SK-N-MC (cell line): ENCODE results near the gene KCNG2.

Source experiments
- DNase-seq: peaks from one replicate; pipeline ENCODE4 v3.0.0-alpha.2; 2011; ENCODE audit warnings: low read depth, low spot score
- H3K27ac ChIP-seq: fragments of 200-600 bp; sonication (generic); 2 replicates; pipeline ENCODE4 v1.5.1; 2016; ENCODE audit warnings: mixed run types
- H3K36me3 ChIP-seq: fragments of 200-600 bp; sonication (generic); 2 replicates; pipeline ENCODE4 v1.6.1; 2017; ENCODE audit warnings: antibody characterized with exemption, low read length, mixed read lengths; ENCODE audit not compliant: insufficient read depth
- H3K4me3 ChIP-seq: fragments of 200-600 bp; sonication (generic); 2 replicates; pipeline ENCODE4 v1.5.1; 2016
- H3K9ac ChIP-seq: fragments of 200-600 bp; sonication (generic); 2 replicates; pipeline ENCODE4 v1.8.0; 2017; ENCODE audit warnings: mixed run types, mixed read lengths; ENCODE audit not compliant: insufficient read length
- H3K9me3 ChIP-seq: fragments of 200-600 bp; sonication (generic); 2 replicates; pipeline ENCODE4 v1.6.1; 2017; ENCODE audit warnings: low read depth, mild to moderate bottlenecking, antibody characterized with exemption, low read length, moderate library complexity, mixed read lengths
- EZH2 ChIP-seq: fragments of 200-600 bp; sonication (generic); IDR thresholded peaks from one replicate; pipeline ENCODE4 v1.6.1; 2017; ENCODE audit warnings: antibody characterized with exemption
- FOXP2 ChIP-seq: optimal IDR thresholded peaks from 2 replicates; pipeline ENCODE3; 2011; ENCODE audit warnings: mild to moderate bottlenecking, moderate library complexity; ENCODE audit not compliant: insufficient read depth; ENCODE audit errors: extremely low read length, control extremely low read depth
- POLR2AphosphoS5 ChIP-seq: IDR thresholded peaks from 2 replicates; pipeline ENCODE4 v1.6.1; 2012; ENCODE audit warnings: mild to moderate bottlenecking, low read depth, low read length, borderline replicate concordance

KCNG2 gene

DNA sequence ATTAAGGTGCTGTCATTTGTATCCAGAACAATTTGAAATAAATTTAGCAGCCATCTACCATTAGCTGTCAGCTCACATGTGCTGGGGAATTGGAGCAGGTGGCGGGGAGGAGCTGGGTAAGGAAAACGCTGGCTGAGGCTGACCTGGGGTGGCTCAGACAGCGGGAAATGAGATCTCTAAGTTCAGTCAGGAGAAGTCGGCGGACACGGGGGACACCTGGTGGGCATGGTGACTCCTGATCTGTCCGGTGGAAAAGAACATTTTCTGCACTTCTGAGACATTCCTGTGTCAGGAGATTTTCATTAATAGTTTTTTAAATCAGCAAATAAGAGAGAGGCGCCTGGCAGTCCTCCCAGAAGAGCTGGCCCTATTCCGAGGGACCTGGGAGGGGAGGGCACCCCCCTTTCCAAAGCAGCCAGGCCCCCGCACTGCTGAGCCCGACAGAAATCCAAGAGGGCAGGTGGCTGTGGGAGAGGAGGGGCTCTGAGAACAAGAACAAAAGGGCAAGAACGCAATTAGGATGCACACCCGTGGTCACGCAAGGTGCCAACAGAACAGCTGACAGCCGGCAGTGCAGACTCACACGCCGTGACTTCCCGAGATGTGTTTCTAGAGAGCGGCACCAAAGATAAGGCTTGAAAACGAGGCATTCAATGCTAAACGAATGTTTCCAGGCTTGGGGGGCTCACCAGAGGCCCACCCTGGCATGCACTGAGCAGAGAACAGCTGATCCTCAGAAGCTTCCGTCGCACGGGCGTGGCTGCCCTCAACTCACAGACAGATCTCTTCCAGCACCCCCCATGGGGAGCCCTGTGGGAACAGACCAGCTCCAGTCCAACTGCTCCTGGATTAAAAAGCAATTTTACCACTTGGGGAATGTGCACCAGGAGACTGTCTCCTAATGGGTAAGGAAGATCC is 127.3 kb downstream of the KCNG2 start:
- Histone ChIP-seq H3K9me3 (peaks cover 6% of the 10 kb centered on the region; the same call in 1 of the 2 replicates), H3K36me3 (peaks cover 14% of the 10 kb centered on the region), H3K4me3 (no peak overlapping the region), H3K27ac (no peak overlapping the region), H3K9ac (no peak overlapping the region)
- no peak for DNase-seq
- TF ChIP-seq EZH2 (no peak), POLR2AphosphoS5 (no peak), FOXP2 (no peak)

DNA sequence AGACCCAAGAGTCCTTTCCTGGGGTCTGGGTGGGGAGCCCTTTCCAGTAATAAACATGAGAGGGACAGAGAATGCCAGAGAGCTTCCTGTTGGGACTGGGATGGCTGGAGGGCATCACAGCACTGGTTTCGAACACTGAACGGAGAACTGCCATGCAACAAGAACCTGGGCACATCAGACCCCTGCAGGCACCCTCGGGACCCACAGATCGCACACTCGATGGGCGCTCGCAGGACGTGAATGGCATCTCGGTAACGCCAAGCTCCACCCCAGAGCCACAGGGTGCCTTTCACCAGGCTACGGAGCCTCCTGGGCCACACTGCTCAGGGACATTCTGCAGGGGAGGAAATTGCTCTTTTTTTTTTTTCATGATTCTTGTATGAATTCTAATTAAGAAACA is 128.6 kb downstream of the KCNG2 start:
- H3K9me3 ChIP-seq = peaks cover 6% of the 10 kb centered on the region; the same call in 1 of the 2 replicates
- no peak for TF ChIP-seq POLR2AphosphoS5
- TF ChIP-seq EZH2 = no peak
- no peak for TF ChIP-seq FOXP2
- no peak overlapping the region for H3K9ac ChIP-seq
- H3K27ac ChIP-seq = no peak overlapping the region
- DNase-seq = no peak
- no peak overlapping the region for H3K4me3 ChIP-seq
- peaks cover 14% of the 10 kb centered on the region for H3K36me3 ChIP-seq

DNA sequence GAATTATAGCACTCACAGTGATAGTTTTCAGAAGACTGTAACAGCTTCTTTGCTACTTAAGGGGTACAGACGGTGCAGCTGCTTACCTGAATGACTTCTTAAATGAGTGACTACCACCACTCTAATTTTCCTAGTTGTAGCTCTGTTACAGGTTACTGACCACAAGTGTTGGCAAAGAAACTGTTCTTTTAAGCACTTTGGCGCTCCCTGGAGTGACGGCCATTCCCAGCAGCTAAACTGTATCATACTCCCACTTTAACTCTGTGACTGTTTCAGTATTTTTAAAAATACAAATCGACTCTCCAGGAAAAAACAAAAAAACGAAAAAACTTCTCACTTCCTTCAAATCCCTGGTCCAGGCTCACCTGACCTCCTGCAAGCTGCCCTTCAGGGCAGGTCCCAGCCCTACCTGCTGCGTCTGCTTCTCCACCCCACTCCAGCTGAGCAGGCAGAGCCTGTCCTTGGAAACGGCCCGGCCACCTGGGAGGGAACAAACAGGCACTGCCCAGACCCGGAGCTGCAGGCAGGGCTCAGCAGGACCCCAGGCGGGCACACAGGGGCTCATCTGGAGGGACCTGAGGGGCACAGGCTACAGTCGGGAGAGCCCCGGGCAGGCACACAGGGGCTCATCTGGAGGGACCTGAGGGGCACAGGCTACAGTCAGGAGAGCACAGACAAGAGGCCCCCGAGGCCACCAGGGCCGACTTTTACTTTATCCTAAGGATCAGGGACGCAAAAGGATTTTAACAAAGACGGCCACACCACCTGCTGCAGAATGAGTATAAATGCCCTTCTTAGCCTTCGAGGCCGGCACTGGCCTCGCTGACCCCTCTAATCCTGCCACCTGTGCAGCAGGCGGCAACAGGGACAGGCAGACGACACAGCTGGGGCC is 129.2 kb downstream of the KCNG2 start:
- TF ChIP-seq POLR2AphosphoS5 (no peak), FOXP2 (no peak), EZH2 (no peak)
- Histone ChIP-seq H3K9me3 (peaks cover 6% of the 10 kb centered on the region; the same call in 1 of the 2 replicates), H3K27ac (no peak overlapping the region), H3K4me3 (no peak overlapping the region), H3K36me3 (peaks cover 14% of the 10 kb centered on the region), H3K9ac (no peak overlapping the region)
- no peak for DNase-seq

DNA sequence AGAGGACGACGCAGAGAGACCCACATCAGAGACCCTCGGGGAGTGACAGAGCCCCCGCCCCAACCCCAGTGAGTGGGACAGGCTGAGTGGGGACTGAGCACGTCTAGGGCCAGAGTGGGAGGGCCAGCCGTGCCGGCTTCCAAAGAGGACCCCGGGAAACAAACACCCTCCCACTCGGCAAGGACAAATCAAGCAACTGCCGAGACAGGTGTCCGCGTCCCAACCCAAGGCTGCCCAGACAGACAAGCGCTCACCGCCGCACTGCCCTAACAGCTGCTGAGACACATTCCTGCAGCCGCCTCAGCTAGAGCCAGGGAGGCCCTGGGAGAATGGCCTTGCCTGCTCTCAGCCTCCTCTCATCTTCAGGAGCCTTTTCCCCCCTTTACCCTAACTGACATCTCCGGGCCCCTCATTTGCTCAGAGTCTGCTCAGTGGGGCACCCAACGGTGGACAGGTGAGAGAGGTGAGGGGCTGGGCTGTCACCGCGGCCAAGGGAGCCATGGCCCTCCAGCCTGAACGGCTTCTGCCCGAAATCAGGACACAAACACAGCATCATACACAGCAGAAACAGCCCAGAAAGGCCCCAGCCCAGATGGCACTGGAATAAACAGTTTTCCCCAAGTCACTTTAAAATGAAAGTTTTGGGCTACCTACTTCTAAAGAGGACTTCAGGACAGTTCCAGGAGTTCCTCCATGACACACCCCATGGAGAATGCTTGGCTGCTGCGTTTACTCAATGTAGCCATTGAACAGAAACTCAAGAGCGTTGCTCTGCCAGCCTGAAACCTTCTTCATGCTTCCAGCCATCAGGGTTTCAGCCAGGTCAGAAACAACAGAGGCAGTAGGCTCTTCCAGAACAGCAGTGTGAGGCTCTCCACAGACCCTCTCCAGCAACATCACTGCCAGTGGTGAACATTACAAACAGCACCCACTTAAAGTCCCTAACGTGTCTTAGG is 130.1 kb downstream of the KCNG2 start:
- Histone ChIP-seq H3K9ac (no peak overlapping the region), H3K4me3 (no peak overlapping the region), H3K9me3 (peaks cover 11% of the 10 kb centered on the region; the same call in 1 of the 2 replicates), H3K36me3 (peaks cover 14% of the 10 kb centered on the region), H3K27ac (no peak overlapping the region)
- no peak for DNase-seq
- no peak for TF ChIP-seq EZH2
- TF ChIP-seq POLR2AphosphoS5 = no peak
- no peak for TF ChIP-seq FOXP2

DNA sequence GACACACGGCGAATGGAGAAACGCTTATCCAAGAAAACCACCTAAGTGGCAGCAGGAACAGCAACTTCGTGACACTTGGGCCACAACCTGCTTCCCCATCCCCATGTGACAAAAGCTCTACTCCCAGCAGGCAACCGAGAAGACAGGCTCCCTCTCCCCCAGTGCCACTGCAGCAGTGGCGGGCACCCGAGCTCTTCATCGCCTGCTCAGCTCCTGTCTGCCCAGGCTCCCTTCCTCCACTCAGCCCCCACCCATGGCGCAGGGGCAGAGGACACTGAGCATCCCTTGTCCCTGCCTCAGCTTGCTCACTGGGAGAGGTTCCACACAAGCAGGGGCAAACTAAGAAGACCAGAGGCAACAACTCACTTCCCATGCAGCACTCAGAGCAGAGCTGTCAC is 130.8 kb downstream of the KCNG2 start:
- peaks cover 11% of the 10 kb centered on the region; the same call in 1 of the 2 replicates for H3K9me3 ChIP-seq
- no peak overlapping the region for H3K9ac ChIP-seq
- DNase-seq = no peak
- peaks cover 16% of the 10 kb centered on the region for H3K36me3 ChIP-seq
- H3K27ac ChIP-seq = no peak overlapping the region
- TF ChIP-seq EZH2 = no peak
- no peak for TF ChIP-seq FOXP2
- no peak for TF ChIP-seq POLR2AphosphoS5
- H3K4me3 ChIP-seq = no peak overlapping the region

DNA sequence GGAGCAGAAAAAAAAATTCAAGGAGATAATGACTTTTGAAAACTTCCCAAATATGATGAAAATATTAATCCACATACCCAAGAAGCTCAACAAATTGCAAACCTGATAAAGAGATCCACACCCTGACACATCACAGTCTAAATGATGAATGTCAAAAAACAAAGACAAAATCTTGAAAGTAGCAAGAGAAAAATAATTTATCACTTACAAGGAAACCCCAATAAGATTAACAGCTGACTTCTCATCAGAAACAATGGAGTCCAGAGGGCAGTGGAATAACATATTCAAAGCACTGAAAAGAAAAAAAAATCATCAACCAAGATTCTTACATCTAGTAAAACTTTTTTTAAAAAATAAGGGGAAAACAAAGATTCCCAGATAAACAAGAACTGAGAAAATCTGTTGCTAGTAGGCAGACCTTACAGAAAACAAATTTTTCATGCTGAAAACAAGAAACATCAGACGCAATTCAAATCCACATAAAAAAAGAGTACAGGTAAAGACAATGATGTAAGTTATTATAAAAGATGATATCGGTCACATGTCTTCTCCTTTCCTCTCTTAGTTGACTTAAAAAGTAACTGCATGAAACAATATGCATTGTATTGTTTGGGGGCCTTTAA is 132.4 kb downstream of the KCNG2 start:
- TF ChIP-seq POLR2AphosphoS5 (no peak), EZH2 (no peak), FOXP2 (no peak)
- Histone ChIP-seq H3K27ac (no peak overlapping the region), H3K9me3 (peaks cover 11% of the 10 kb centered on the region; the same call in 1 of the 2 replicates), H3K36me3 (peaks cover 17% of the 10 kb centered on the region), H3K9ac (no peak overlapping the region), H3K4me3 (no peak overlapping the region)
- no peak for DNase-seq

DNA sequence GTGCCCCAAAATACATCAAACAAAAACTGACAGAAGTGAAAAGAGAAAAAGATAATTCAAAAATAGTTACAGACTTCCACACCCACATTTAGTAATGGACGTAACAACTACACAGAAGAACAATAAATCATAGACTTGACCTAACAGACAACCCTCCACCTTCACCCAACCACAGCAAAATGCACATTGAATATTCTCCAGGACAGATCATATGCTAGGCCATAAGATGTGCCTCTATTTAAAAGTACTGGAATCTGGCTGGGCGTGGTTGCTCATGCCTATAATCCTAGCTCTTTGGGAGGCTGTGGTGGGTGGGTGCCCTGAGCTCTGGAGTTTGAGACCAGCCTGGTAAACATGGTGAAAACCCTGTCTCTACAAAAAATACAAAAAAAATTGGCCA is 133.7 kb downstream of the KCNG2 start:
- Histone ChIP-seq H3K4me3 (no peak overlapping the region), H3K9me3 (peaks cover 11% of the 10 kb centered on the region; the same call in 1 of the 2 replicates), H3K9ac (no peak overlapping the region), H3K27ac (no peak overlapping the region), H3K36me3 (peaks cover 30% of the 10 kb centered on the region)
- no peak for DNase-seq
- no peak for TF ChIP-seq FOXP2
- TF ChIP-seq POLR2AphosphoS5 = no peak
- TF ChIP-seq EZH2 = no peak
